ENCODE measurements around the gene OTUD6A. TPM values are rescaled to one million over a fixed set of nuclear protein-coding genes. Genes with fewer than 3 reads are reported as not detected.

OTUD6A gene
- total RNA-seq, 1 donor from 2014 or later, result not detected

DNA sequence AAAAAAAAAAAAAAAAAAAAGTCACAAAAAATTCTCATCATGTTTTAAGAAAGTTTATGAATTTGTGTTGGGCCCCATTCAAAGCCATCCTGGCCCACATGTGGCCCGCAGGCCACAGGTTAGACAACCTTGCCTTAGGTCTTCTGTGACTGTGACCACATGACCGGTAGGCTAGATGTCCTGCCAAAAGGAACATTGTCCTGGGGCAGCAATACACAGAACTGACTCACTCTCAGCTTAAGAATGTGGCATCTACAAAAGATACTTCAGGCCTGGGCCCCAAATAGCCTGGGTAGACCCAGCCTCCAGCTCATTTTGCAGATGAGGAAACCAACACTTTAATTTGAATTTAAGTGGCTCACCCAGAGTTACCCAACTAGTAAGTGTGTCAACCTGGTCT is 22.5 kb upstream of the OTUD6A start:
- Mint-ChIP-seq H3K36me3 (ENCODE audit: unreplicated experiment) (no peaks in the 10 kb centered on the region), H3K27me3 (ENCODE audit: unreplicated experiment) (no peaks in the 10 kb centered on the region), H3K4me3 (ENCODE audit: unreplicated experiment) (no peak overlapping the region), H3K9me3 (ENCODE audit: unreplicated experiment) (peaks cover 1% of the 10 kb centered on the region), H3K27ac (ENCODE audit: unreplicated experiment) (no peak overlapping the region), H3K4me1 (ENCODE audit: low read depth, unreplicated experiment) (no peaks in the 10 kb centered on the region)
- TF ChIP-seq, protein P1, sequence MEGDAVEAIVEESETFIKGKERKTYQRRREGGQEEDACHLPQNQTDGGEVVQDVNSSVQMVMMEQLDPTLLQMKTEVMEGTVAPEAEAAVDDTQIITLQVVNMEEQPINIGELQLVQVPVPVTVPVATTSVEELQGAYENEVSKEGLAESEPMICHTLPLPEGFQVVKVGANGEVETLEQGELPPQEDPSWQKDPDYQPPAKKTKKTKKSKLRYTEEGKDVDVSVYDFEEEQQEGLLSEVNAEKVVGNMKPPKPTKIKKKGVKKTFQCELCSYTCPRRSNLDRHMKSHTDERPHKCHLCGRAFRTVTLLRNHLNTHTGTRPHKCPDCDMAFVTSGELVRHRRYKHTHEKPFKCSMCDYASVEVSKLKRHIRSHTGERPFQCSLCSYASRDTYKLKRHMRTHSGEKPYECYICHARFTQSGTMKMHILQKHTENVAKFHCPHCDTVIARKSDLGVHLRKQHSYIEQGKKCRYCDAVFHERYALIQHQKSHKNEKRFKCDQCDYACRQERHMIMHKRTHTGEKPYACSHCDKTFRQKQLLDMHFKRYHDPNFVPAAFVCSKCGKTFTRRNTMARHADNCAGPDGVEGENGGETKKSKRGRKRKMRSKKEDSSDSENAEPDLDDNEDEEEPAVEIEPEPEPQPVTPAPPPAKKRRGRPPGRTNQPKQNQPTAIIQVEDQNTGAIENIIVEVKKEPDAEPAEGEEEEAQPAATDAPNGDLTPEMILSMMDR (IDR thresholded peaks at IDR 0.05; ENCODE audit: partially characterized antibody, unreplicated experiment), result no peak
- no peak for DNase-seq

DNA sequence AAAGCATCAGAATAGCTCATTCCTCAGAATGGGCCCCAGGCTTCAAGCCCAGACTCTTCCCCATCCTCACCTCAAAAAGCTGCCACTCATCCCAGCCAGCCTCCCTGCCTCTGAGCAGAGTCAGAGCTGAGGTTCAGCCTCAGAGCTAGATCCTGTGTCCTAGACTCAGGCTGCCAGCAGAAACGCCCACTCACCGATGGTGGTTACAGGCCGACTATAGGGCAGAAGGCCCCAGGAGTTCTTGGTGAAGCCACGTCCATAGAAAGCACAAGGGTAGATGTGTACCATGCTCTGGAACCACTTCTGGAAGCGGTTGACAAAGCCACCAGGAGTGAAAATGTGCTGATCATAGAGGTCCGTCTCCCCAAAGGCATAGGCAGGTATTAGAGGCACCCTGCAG is 20.3 kb upstream of the OTUD6A start:
- TF ChIP-seq, protein P1 (IDR thresholded peaks at IDR 0.05; ENCODE audit: partially characterized antibody, unreplicated experiment), result no peak
- Mint-ChIP-seq H3K4me3 (ENCODE audit: unreplicated experiment) (no peak overlapping the region), H3K9me3 (ENCODE audit: unreplicated experiment) (peaks cover 1% of the 10 kb centered on the region), H3K4me1 (ENCODE audit: low read depth, unreplicated experiment) (no peaks in the 10 kb centered on the region), H3K27me3 (ENCODE audit: unreplicated experiment) (no peaks in the 10 kb centered on the region), H3K36me3 (ENCODE audit: unreplicated experiment) (no peaks in the 10 kb centered on the region), H3K27ac (ENCODE audit: unreplicated experiment) (no peak overlapping the region)
- no peak for DNase-seq

DNA sequence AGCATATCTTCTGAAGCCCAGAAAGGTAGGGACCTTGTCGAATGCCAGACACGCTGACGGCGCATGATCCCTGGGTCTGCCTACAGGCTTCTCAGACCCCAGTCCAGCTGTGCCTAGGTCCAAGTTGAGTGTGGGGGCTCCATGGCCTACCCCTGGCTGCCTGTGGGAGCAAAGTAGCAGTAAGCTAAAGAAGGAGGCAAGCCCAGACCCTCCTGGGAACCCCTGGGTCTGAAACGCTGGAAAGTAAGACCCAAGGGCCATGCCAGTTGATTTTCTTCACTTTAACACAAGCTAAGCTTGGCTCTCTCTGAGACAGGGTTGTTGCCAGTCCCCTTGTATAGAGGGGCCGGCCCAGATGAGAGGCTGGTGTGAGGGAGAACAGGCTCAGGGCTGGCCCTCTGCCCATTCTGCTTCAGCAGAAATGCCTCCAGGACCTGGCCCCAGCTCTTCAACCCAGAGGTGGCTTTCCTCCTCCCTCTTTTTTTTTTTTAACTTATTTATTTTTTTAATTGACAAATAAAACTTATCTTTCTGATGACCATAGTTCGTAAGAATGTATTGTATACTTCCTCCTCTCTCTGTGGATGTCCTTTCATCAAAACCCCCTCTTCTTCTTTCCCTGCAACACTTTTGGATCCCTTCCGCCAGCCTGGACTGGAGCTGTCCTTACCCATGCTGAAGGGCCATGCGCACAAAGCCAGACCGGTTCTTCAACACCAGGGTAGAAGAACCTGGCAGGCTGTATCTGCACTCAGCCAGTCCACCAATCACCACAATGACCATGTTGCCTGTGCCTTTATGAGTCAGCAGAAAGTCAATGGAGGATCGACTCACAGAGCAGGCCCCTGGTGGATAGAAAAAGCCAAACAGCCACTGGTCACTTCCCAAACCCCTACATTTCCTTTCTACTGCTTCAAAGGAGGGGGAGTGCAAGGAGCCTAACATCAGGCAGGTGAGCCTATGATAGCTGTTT is 19.6 kb upstream of the OTUD6A start:
- H3K36me3 Mint-ChIP-seq (ENCODE audit: unreplicated experiment), result no peaks in the 10 kb centered on the region
- H3K4me3 Mint-ChIP-seq (ENCODE audit: unreplicated experiment), result no peak overlapping the region

DNA sequence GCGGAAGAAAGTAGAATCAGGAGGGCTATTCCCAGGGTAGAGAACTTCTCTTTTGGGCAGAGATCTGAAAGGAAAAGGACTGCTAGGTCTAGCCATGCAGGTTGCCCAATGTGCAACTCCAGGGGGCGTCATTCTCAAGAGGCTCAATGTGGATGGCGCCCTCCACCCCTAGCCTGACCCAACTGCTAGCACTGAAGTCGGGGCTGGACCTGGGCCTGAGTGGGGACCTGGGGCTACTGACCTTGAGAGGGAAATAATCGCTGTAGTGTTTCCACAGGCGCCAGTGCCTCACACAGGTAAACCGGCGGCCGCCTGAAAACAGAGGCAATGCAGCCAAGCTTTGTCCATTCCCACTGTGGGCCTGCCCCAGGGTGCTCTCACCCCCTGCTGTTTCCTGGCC is 18.6 kb upstream of the OTUD6A start:
- TF ChIP-seq, protein P1 (IDR thresholded peaks at IDR 0.05; ENCODE audit: partially characterized antibody, unreplicated experiment), result no peak
- Mint-ChIP-seq H3K27me3 (ENCODE audit: unreplicated experiment) (peaks cover 3% of the 10 kb centered on the region), H3K27ac (ENCODE audit: unreplicated experiment) (no peak overlapping the region), H3K4me1 (ENCODE audit: low read depth, unreplicated experiment) (no peaks in the 10 kb centered on the region), H3K9me3 (ENCODE audit: unreplicated experiment) (no peaks in the 10 kb centered on the region), H3K4me3 (ENCODE audit: unreplicated experiment) (no peak overlapping the region), H3K36me3 (ENCODE audit: unreplicated experiment) (no peaks in the 10 kb centered on the region)
- no peak for DNase-seq

More for the DNA sequence above, 19.6 kb upstream of the OTUD6A start:
- Mint-ChIP-seq H3K9me3 (ENCODE audit: unreplicated experiment) (peaks cover 1% of the 10 kb centered on the region), H3K27me3 (ENCODE audit: unreplicated experiment) (no peaks in the 10 kb centered on the region), H3K27ac (ENCODE audit: unreplicated experiment) (no peak overlapping the region), H3K4me1 (ENCODE audit: low read depth, unreplicated experiment) (no peaks in the 10 kb centered on the region)
- TF ChIP-seq, protein P1 (IDR thresholded peaks at IDR 0.05; ENCODE audit: partially characterized antibody, unreplicated experiment), result no peak
- no peak for DNase-seq

Data from glutamatergic neuron (in vitro differentiated cells).